Measurements from ENCODE around the gene GFOD1. TPM values are rescaled to one million over a fixed set of nuclear protein-coding genes. Genes with fewer than 3 reads are reported as not detected.
"Not testable (repeated sequence)": the region's sequence is repeated elsewhere in the genome, so short reads cannot be mapped to it uniquely, and the experiment has no call there.

The GFOD1 gene
- total RNA-seq, 2 experiments from 2014 or later, result 2.4 TPM

GRCh38 chr6:13451181-13451895 lies 36.1 kb downstream of the GFOD1 start:
- peaks cover 7% of the 10 kb centered on the region for H3K9me3 Mint-ChIP-seq
- peaks cover 41% of the 10 kb centered on the region for H3K4me1 Mint-ChIP-seq
- no peak overlapping the region for H3K27ac Mint-ChIP-seq
- no peak overlapping the region for H3K4me3 Mint-ChIP-seq
- H3K36me3 Mint-ChIP-seq (ENCODE audit: low read depth), result peaks cover 10% of the 10 kb centered on the region
- no peak for DNase-seq
- no peaks in the 10 kb centered on the region for H3K27me3 Mint-ChIP-seq
- CTCF ChIA-PET, result interaction anchor here (1.0 to 1.5 kb wide), 4 partner anchors 9 to 124 kb away, joined by 3 to 7 read pairs (median 3); partner anchors contain the start of gene SIRT5
- POLR2A ChIA-PET, result no interaction called here

GRCh38 chr6:13450628-13451027 lies 36.8 kb downstream of the GFOD1 start:
- ChIA-PET POLR2A (no interaction called here), CTCF (interaction anchor here (0.6 to 1.2 kb wide), 3 partner anchors 9 to 505 kb away, joined by 3 read pairs; no protein-coding TSS in a partner anchor)
- no peak for DNase-seq
- Mint-ChIP-seq H3K4me1 (peaks cover 36% of the 10 kb centered on the region), H3K27me3 (no peaks in the 10 kb centered on the region), H3K36me3 (ENCODE audit: low read depth) (peaks cover 10% of the 10 kb centered on the region), H3K9me3 (peaks cover 7% of the 10 kb centered on the region), H3K4me3 (no peak overlapping the region), H3K27ac (no peak overlapping the region)

- Mint-ChIP-seq H3K4me1 (peaks cover 18% of the 10 kb centered on the region), H3K9me3 (peaks cover 7% of the 10 kb centered on the region), H3K4me3 (no peak overlapping the region), H3K27ac (no peak overlapping the region), H3K27me3 (no peaks in the 10 kb centered on the region), H3K36me3 (ENCODE audit: low read depth) (peaks cover 10% of the 10 kb centered on the region)
- ChIA-PET CTCF (no interaction called here), POLR2A (no interaction called here)
- DNase-seq, result no peak
These were observed 39.3 kb downstream of the GFOD1 start for GRCh38 chr6:13447949-13448724.

- ChIA-PET CTCF (interaction anchor here (1.4 kb wide), 1 partner anchor 14 kb away, joined by 3 read pairs; no protein-coding TSS in a partner anchor), POLR2A (no interaction called here)
- H3K27ac Mint-ChIP-seq, result no peak overlapping the region
- peaks cover 7% of the 10 kb centered on the region for H3K9me3 Mint-ChIP-seq
- H3K36me3 Mint-ChIP-seq (ENCODE audit: low read depth), result peaks cover 5% of the 10 kb centered on the region
- DNase-seq, result no peak
- H3K4me3 Mint-ChIP-seq, result no peak overlapping the region
- H3K4me1 Mint-ChIP-seq, result peaks cover 18% of the 10 kb centered on the region
- H3K27me3 Mint-ChIP-seq, result no peaks in the 10 kb centered on the region
These were observed 41.0 kb downstream of the GFOD1 start for GRCh38 chr6:13446381-13446780.

GRCh38 chr6:13445744-13446115 lies 41.7 kb downstream of the GFOD1 start:
- DNase-seq, result no peak
- H3K36me3 Mint-ChIP-seq (ENCODE audit: low read depth), result peaks cover 5% of the 10 kb centered on the region
- peaks cover 18% of the 10 kb centered on the region for H3K4me1 Mint-ChIP-seq
- H3K4me3 Mint-ChIP-seq, result no peak overlapping the region
- no peak overlapping the region for H3K27ac Mint-ChIP-seq
- ChIA-PET POLR2A (no interaction called here), CTCF (interaction anchor here (0.7 to 1.4 kb wide), 2 partner anchors 12 to 14 kb away, joined by 3 read pairs; no protein-coding TSS in a partner anchor)
- peaks cover 7% of the 10 kb centered on the region for H3K9me3 Mint-ChIP-seq
- H3K27me3 Mint-ChIP-seq, result no peaks in the 10 kb centered on the region

GRCh38 chr6:13445005-13445743 lies 42.2 kb downstream of the GFOD1 start:
- no peak for DNase-seq
- CTCF ChIA-PET, result interaction anchor here (0.7 to 1.6 kb wide), 3 partner anchors 12 to 107 kb away, joined by 3 to 5 read pairs (median 3); no protein-coding TSS in a partner anchor
- Mint-ChIP-seq H3K27me3 (no peaks in the 10 kb centered on the region), H3K9me3 (peaks cover 4% of the 10 kb centered on the region), H3K27ac (no peak overlapping the region), H3K4me1 (peaks cover 18% of the 10 kb centered on the region), H3K4me3 (no peak overlapping the region), H3K36me3 (ENCODE audit: low read depth) (peaks cover 5% of the 10 kb centered on the region)
- POLR2A ChIA-PET, result no interaction called here

- DNase-seq, result no peak
- H3K9me3 Mint-ChIP-seq, result no peaks in the 10 kb centered on the region
- peaks cover 18% of the 10 kb centered on the region for H3K4me1 Mint-ChIP-seq
- ChIA-PET POLR2A (interaction anchor here (0.7 kb wide), 1 partner anchor 23 kb away, joined by 3 read pairs; no protein-coding TSS in a partner anchor), CTCF (interaction anchor here (0.6 to 1.6 kb wide), 4 partner anchors 10 to 130 kb away, joined by 3 to 5 read pairs (median 3); no protein-coding TSS in a partner anchor)
- H3K36me3 Mint-ChIP-seq (ENCODE audit: low read depth), result peaks cover under 1% of the 10 kb centered on the region
- H3K27me3 Mint-ChIP-seq, result no peaks in the 10 kb centered on the region
- H3K4me3 Mint-ChIP-seq, result no peak overlapping the region
- no peak overlapping the region for H3K27ac Mint-ChIP-seq
These were observed 42.8 kb downstream of the GFOD1 start for GRCh38 chr6:13444604-13445003.

- not testable (repeated sequence) for DNase-seq; H3K27ac Mint-ChIP-seq; H3K9me3 Mint-ChIP-seq; H3K36me3 Mint-ChIP-seq (ENCODE audit: low read depth); H3K4me3 Mint-ChIP-seq; H3K27me3 Mint-ChIP-seq
- peaks cover 18% of the 10 kb centered on the region for H3K4me1 Mint-ChIP-seq
- ChIA-PET CTCF (interaction anchor here (0.6 to 1.6 kb wide), 4 partner anchors 9 to 131 kb away, joined by 3 to 5 read pairs (median 3); no protein-coding TSS in a partner anchor), POLR2A (interaction anchor here (0.7 kb wide), 1 partner anchor 23 kb away, joined by 3 read pairs; no protein-coding TSS in a partner anchor)
These were observed 43.4 kb downstream of the GFOD1 start for GRCh38 chr6:13443978-13444377.

GRCh38 chr6:13441778-13442177 lies 45.6 kb downstream of the GFOD1 start:
- ChIA-PET CTCF (interaction anchor here (0.9 to 3.2 kb wide), 3 partner anchors 9 to 13 kb away, joined by 3 to 6 read pairs (median 3); no protein-coding TSS in a partner anchor), POLR2A (no interaction called here)
- DNase-seq, result no peak
- Mint-ChIP-seq H3K9me3 (peaks cover 2% of the 10 kb centered on the region), H3K27me3 (no peaks in the 10 kb centered on the region), H3K36me3 (ENCODE audit: low read depth) (no peaks in the 10 kb centered on the region), H3K4me1 (peaks cover 13% of the 10 kb centered on the region), H3K27ac (no peak overlapping the region), H3K4me3 (no peak overlapping the region)

- CTCF ChIA-PET, result interaction anchor here (0.6 to 1.4 kb wide), 3 partner anchors 41 to 85 kb away, joined by 3 to 4 read pairs (median 3); no protein-coding TSS in a partner anchor
- Mint-ChIP-seq H3K27me3 (no peaks in the 10 kb centered on the region), H3K4me3 (no peak overlapping the region), H3K36me3 (ENCODE audit: low read depth) (no peaks in the 10 kb centered on the region), H3K4me1 (peaks cover 27% of the 10 kb centered on the region), H3K27ac (no peak overlapping the region), H3K9me3 (peaks cover 3% of the 10 kb centered on the region)
- DNase-seq, result no peak
- POLR2A ChIA-PET, result no interaction called here
These were observed 47.8 kb downstream of the GFOD1 start for GRCh38 chr6:13439644-13440043.

GRCh38 chr6:13438126-13438525 lies 49.3 kb downstream of the GFOD1 start:
- peaks cover 11% of the 10 kb centered on the region for H3K9me3 Mint-ChIP-seq
- DNase-seq, result no peak
- H3K4me3 Mint-ChIP-seq, result no peak overlapping the region
- H3K4me1 Mint-ChIP-seq, result peaks cover 40% of the 10 kb centered on the region
- ChIA-PET POLR2A (no interaction called here), CTCF (no interaction called here)
- no peaks in the 10 kb centered on the region for H3K27me3 Mint-ChIP-seq
- no peak overlapping the region for H3K27ac Mint-ChIP-seq
- H3K36me3 Mint-ChIP-seq (ENCODE audit: low read depth), result peaks cover 4% of the 10 kb centered on the region

- ChIA-PET CTCF (interaction anchor here (1.1 kb wide), 1 partner anchor 109 kb away, joined by 3 read pairs; no protein-coding TSS in a partner anchor), POLR2A (no interaction called here)
- no peak for DNase-seq
- H3K9me3 Mint-ChIP-seq, result peaks cover 11% of the 10 kb centered on the region
- peaks cover 46% of the 10 kb centered on the region for H3K4me1 Mint-ChIP-seq
- no peak overlapping the region for H3K4me3 Mint-ChIP-seq
- H3K27ac Mint-ChIP-seq, result no peak overlapping the region
- H3K27me3 Mint-ChIP-seq, result no peaks in the 10 kb centered on the region
- H3K36me3 Mint-ChIP-seq (ENCODE audit: low read depth), result peaks cover 4% of the 10 kb centered on the region
These were observed 50.0 kb downstream of the GFOD1 start for GRCh38 chr6:13437218-13437996.

All from activated CD4-positive, alpha-beta T cell treated with anti-CD3 and anti-CD28 coated beads, Interleukin-2, amount 10 ng/mL, durations not matched to agents 7 days and 5 days (primary cell).